Psoas muscle (tissue), 8 donors: ENCODE data around the gene PTP4A2. TPM values are rescaled to one million over a fixed set of nuclear protein-coding genes. Genes with fewer than 3 reads are reported as not detected.

Source experiments
- ATAC-seq, 4 donors: fragments of 200-7000 bp; cut with Tn5 transposase; one replicate each; pipeline ENCODE4 v1.9.1; 2020; ENCODE audit warnings: moderate library complexity in 3 of 4, mild to moderate bottlenecking in 2 of 4
- DNase-seq, 2 donors: peaks; one replicate each; pipeline ENCODE4 v3.0.0-alpha.2; 2020
- H3K27ac ChIP-seq: fragments of 200-600 bp; one replicate; pipeline ENCODE4 v1.8.0; 2022
- H3K27me3 ChIP-seq, 3 donors: fragments of 200-600 bp in 1 of 3; one replicate each; pipeline versions ENCODE4 v1.6.1 to v1.8.0; 2013 to 2022; ENCODE audit warnings: low read length in 2 of 3, mild to moderate bottlenecking in 2 of 3, moderate library complexity in 1 of 3; ENCODE audit not compliant: insufficient read depth in 3 of 3
- H3K36me3 ChIP-seq, 2 donors: fragments of 200-600 bp in 1 of 2; one replicate each; pipeline versions ENCODE4 v1.6.1 to v1.8.0; 2013 to 2022; ENCODE audit warnings: low read depth in 1 of 2, mild to moderate bottlenecking in 1 of 2, moderate library complexity in 1 of 2; ENCODE audit not compliant: insufficient read depth in 1 of 2
- H3K4me1 ChIP-seq: fragments of 200-600 bp; one replicate; pipeline ENCODE4 v1.8.0; 2022
- H3K4me3 ChIP-seq: fragments of 200-600 bp; one replicate; pipeline ENCODE4 v1.8.0; 2022; ENCODE audit warnings: mild to moderate bottlenecking
- H3K9me3 ChIP-seq: fragments of 200-600 bp; one replicate; pipeline ENCODE4 v1.8.0; 2022
- WGBS, 3 donors: extraction: QIAGEN DNeasy Blood & Tissue Kit; methylation state at CpG; one replicate each; pipeline versions ENCODE4 v1.1.6 to v1.1.7; 2013; 5-methylcytosine and 5-hydroxymethylcytosine counted together
- intact Hi-C, 2 donors: fragments of 100-400 bp; cut with DNase I; formaldehyde crosslinking; loops; one replicate each; pipeline versions ENCODE4 v1.11.0 to v1.14.2; 2022
- polyA plus RNA-seq, 3 donors: library from polyadenylated mRNA; stranded (reverse); fragments of 200-250 nt; gene quantifications; one replicate each; pipeline ENCODE4 v1.2.3, GENCODE V29; 2013
- total RNA-seq, 4 donors: library from RNA; stranded (reverse); fragmentation: NEBNext Ultra II Directional in 2 of 4; extraction: Animal tissue kit (Norgen Biotek cat#: 25700) in 2 of 4; gene quantifications; one replicate each; pipeline versions ENCODE4 v1.2.1 to v1.2.4, GENCODE V29; 2021 to 2023
- TF ChIP-seq, protein P1 (sequence below): fragments of 200-600 bp; IDR thresholded peaks from one replicate; pipeline ENCODE4 v1.8.0; 2022; ENCODE audit warnings: antibody characterized with exemption
- donor health status: healthy with polysubstance abuse.
- donor health status: DM: no; HTN: no; CAD: no; lungs with moderate emphysema.
- donor health status: Bipolar disorder and iron deficiency.
- donor health status: healthy.
- donor health status: DM: yes; HTN: yes; CAD: no.
- donor health status: DM: no; HTN: no; CAD: no.
- donor health status: DM: no; HTN: no; CAD: no.
- donor health status: DM: yes; HTN: yes; CAD: no.

The PTP4A2 gene
- total and polyA plus RNA-seq, 7 donors = 246 to 729 (median 370) TPM

GRCh38 chr1:31977385-31978131 lies 39.4 kb upstream of the PTP4A2 start:
- ATAC-seq (peak in 3 of 4 donors; percentile 58 to 77 (median 72)), DNase-seq (peak; percentile 33 to 74)
- H3K4me1 ChIP-seq = no peaks in the 10 kb centered on the region
- no peak overlapping the region for H3K27ac ChIP-seq
- H3K36me3 ChIP-seq = no peaks in the 10 kb centered on the region
- H3K9me3 ChIP-seq = no peaks in the 10 kb centered on the region
- intact Hi-C loops = no loop called here
- WGBS, 3 donors = 58 to 65% (median 62%) methylated on average over 6 of the region's 6 CpGs
- TF ChIP-seq, protein P1, sequence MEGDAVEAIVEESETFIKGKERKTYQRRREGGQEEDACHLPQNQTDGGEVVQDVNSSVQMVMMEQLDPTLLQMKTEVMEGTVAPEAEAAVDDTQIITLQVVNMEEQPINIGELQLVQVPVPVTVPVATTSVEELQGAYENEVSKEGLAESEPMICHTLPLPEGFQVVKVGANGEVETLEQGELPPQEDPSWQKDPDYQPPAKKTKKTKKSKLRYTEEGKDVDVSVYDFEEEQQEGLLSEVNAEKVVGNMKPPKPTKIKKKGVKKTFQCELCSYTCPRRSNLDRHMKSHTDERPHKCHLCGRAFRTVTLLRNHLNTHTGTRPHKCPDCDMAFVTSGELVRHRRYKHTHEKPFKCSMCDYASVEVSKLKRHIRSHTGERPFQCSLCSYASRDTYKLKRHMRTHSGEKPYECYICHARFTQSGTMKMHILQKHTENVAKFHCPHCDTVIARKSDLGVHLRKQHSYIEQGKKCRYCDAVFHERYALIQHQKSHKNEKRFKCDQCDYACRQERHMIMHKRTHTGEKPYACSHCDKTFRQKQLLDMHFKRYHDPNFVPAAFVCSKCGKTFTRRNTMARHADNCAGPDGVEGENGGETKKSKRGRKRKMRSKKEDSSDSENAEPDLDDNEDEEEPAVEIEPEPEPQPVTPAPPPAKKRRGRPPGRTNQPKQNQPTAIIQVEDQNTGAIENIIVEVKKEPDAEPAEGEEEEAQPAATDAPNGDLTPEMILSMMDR = peak; percentile 20
- no peak overlapping the region for H3K4me3 ChIP-seq
- H3K27me3 ChIP-seq = no peaks in the 10 kb centered on the region

DNA sequence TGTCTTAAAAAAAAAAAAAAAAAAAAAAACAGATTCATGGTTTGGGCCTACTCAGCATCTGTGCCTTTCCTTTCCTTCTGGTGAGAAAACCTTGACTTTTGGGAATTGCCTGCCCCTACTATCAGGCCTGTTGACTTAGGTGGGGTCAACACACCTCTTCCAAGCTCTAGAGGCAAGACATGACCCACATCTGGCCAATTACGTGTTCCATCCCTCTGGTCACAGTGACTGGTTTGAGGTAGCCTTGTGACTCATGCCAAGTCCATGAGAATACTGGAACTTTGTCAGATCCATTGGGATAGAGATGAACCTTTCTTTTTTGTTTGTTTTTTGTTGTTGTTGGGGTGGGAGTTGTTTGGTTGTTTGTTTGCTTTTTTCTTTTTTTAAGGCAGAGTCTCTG lies 38.2 kb upstream of the PTP4A2 start:
- no peak for DNase-seq
- TF ChIP-seq, protein P1 = no peak
- Histone ChIP-seq H3K27me3 (no peaks in the 10 kb centered on the region), H3K4me1 (no peaks in the 10 kb centered on the region), H3K4me3 (no peak overlapping the region), H3K9me3 (no peaks in the 10 kb centered on the region), H3K36me3 (no peaks in the 10 kb centered on the region), H3K27ac (no peak overlapping the region)
- ATAC-seq = no peak
- WGBS, 3 donors = 83 to 97% (median 87%) methylated on average over 1 of the region's 1 CpG
- intact Hi-C loops = no loop called here

GRCh38 chr1:31970873-31971272 lies 32.7 kb upstream of the PTP4A2 start:
- intact Hi-C loops = no loop called here
- ATAC-seq = no peak
- 51 to 56% (median 55%) methylated on average over 3 of the region's 3 CpGs for WGBS, 3 donors

GRCh38 chr1:31961536-31961935 lies 23.4 kb upstream of the PTP4A2 start:
- no peak for ATAC-seq
- intact Hi-C loops = loop anchor here (5.0 to 10.0 kb wide), 4 partner anchors 34 to 167 kb away; partner anchors contain the start of gene SPOCD1 (in 1 of the 2)
- WGBS, 3 donors = 81 to 82% (median 81%) methylated on average over 8 of the region's 8 CpGs
- Histone ChIP-seq H3K27me3 (no peaks in the 10 kb centered on the region), H3K9me3 (no peaks in the 10 kb centered on the region), H3K36me3 (no peaks in the 10 kb centered on the region), H3K27ac (no peak overlapping the region), H3K4me1 (peaks cover 18% of the 10 kb centered on the region), H3K4me3 (no peak overlapping the region)
- TF ChIP-seq, protein P1 = no peak
- no peak for DNase-seq

More at GRCh38 chr1:31970873-31971272, 32.7 kb upstream of the PTP4A2 start:
- Histone ChIP-seq H3K4me1 (peaks cover 4% of the 10 kb centered on the region), H3K9me3 (no peaks in the 10 kb centered on the region), H3K27me3 (no peaks in the 10 kb centered on the region), H3K36me3 (no peaks in the 10 kb centered on the region), H3K4me3 (no peak overlapping the region), H3K27ac (no peak overlapping the region)
- TF ChIP-seq, protein P1 = no peak
- no peak for DNase-seq
